Skeletal muscle satellite cell (primary cell): ENCODE results near the gene TPH1.

ENCODE experiments used
- H3K27me3 ChIP-seq: 2 replicates; pipeline ENCODE4 v1.7.0; 2013; ENCODE audit warnings: low read length; ENCODE audit not compliant: control insufficient read depth, insufficient read depth
- H3K36me3 ChIP-seq: 2 replicates; pipeline ENCODE4 v1.7.0; 2013; ENCODE audit warnings: mild to moderate bottlenecking, control low read depth, low read length; ENCODE audit not compliant: insufficient read depth
- H3K4me1 ChIP-seq: 2 replicates; pipeline ENCODE4 v1.7.0; 2013; ENCODE audit warnings: low read length; ENCODE audit not compliant: control insufficient read depth, insufficient read depth
- H3K4me2 ChIP-seq: 2 replicates; pipeline ENCODE4 v1.7.0; 2013; ENCODE audit warnings: mild to moderate bottlenecking, low read length
- H3K4me3 ChIP-seq: 2 replicates; pipeline ENCODE4 v1.7.0; 2013; ENCODE audit warnings: low read length
- H3K9ac ChIP-seq: 2 replicates; pipeline ENCODE4 v1.7.0; 2013; ENCODE audit warnings: mild to moderate bottlenecking, low read depth, low read length, moderate library complexity
- H3K9me3 ChIP-seq: replicated peaks from 2 replicates; pipeline ENCODE4 v1.7.0; 2013; ENCODE audit warnings: mild to moderate bottlenecking, control low read depth, low read length

TPH1 gene

DNA sequence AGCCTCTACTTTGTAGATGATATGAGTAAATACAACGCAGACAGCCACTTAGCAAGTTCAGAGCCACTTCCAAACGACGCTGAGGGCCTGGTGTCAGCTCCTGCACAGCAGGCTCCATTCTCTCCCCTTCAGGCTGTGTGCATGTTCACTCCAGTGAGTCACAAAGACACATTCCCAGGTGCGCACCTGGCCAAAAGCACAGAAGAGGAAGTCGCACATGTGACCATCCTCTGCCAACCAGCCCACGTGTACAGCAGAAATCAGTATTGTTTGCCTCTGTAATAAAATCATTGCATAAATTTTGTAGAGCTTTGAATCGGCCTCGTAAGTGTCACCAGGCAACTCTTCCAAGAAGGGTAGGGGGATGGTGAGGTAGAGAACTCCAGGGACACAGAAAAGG lies 19.5 kb upstream of the TPH1 start:
- Histone ChIP-seq H3K4me2 (no peak overlapping the region), H3K9me3 (no peaks in the 10 kb centered on the region), H3K36me3 (no peaks in the 10 kb centered on the region), H3K27me3 (no peaks in the 10 kb centered on the region), H3K9ac (no peak overlapping the region), H3K4me3 (no peak overlapping the region), H3K4me1 (no peaks in the 10 kb centered on the region)

- H3K9me3 ChIP-seq: no peaks in the 10 kb centered on the region
- no peak overlapping the region for H3K4me3 ChIP-seq
- no peaks in the 10 kb centered on the region for H3K4me1 ChIP-seq
- no peak overlapping the region for H3K9ac ChIP-seq
- H3K4me2 ChIP-seq: no peak overlapping the region
- H3K36me3 ChIP-seq: no peaks in the 10 kb centered on the region
- no peaks in the 10 kb centered on the region for H3K27me3 ChIP-seq
Measured at GRCh38 chr11:18064450-18065054, 18.5 kb upstream of the TPH1 start.

DNA sequence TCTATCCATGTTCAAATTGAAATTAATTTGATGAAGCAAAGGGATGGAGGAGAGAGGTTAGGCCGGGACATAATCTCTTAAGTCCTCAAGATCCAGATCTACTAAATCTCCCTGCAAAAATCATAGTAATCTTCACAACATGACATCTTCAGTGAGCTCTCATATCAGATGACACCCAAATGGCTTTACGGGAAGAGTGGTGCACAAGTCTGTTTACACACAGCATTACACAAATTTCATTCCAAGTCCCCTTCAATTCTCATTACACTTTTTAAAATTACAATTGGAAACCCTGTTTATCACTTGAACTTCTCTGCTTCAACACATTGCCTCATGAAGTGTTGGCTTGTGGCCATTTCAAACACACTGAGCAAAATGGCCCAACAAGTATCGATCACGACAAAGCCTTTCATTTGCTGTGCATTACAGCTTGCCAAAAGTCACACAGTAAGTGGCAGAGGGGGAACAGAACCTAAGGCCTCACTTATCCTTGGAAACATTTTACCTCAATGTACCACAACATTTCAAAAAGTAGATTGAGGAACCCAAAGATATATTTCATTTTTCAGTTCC lies 17.9 kb upstream of the TPH1 start:
- H3K27me3 ChIP-seq: no peaks in the 10 kb centered on the region
- H3K4me2 ChIP-seq: no peak overlapping the region
- H3K9me3 ChIP-seq: no peaks in the 10 kb centered on the region
- H3K4me1 ChIP-seq: no peaks in the 10 kb centered on the region
- no peak overlapping the region for H3K9ac ChIP-seq
- H3K4me3 ChIP-seq: no peak overlapping the region
- no peaks in the 10 kb centered on the region for H3K36me3 ChIP-seq

DNA sequence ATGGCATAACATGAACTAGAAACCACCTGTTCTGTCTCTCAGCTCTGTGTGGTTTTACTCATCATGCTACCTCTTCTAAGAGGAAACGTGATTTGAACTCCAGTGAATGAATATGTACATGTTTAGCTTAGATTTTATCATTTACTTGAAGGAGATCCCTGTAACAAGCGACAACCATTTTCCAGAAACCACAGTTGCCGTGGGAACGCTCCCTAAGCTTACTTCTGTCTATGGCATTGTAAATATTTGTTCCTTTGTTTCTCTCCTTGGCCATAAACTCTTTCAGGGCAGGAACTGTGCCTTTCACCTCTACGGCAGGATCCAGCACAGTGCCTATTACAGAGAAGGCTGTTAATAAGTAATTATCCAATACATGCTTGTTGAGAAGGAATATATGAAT lies 17.1 kb upstream of the TPH1 start:
- Histone ChIP-seq H3K27me3 (no peaks in the 10 kb centered on the region), H3K4me3 (no peak overlapping the region), H3K4me2 (no peak overlapping the region), H3K4me1 (no peaks in the 10 kb centered on the region), H3K9ac (no peak overlapping the region), H3K36me3 (no peaks in the 10 kb centered on the region), H3K9me3 (no peaks in the 10 kb centered on the region)

DNA sequence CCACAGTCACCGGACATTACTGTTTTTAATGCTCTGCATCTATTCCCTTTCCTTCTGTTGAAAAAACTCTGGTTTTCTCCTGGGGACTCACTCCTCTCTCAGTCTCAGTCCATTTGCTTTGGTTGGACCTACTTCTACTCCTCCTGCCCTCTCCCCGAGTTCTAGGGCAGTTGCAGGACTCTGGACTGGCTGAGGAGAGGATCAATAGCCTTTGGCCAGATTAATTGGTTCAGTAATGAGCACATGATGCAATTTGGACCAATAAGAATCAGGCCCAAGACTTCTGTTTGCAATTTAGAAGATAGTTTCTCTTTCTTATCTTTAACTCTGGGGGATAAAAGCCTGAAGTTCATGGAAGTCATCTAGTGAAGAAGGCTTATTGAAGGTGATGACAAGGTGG lies 15.3 kb upstream of the TPH1 start:
- no peaks in the 10 kb centered on the region for H3K9me3 ChIP-seq
- no peaks in the 10 kb centered on the region for H3K36me3 ChIP-seq
- no peaks in the 10 kb centered on the region for H3K27me3 ChIP-seq
- no peak overlapping the region for H3K4me2 ChIP-seq
- H3K4me3 ChIP-seq: no peak overlapping the region
- H3K4me1 ChIP-seq: no peaks in the 10 kb centered on the region
- no peak overlapping the region for H3K9ac ChIP-seq

GRCh38 chr11:18056561-18057181 lies 10.6 kb upstream of the TPH1 start:
- Histone ChIP-seq H3K9ac (no peak overlapping the region), H3K4me1 (no peaks in the 10 kb centered on the region), H3K36me3 (no peaks in the 10 kb centered on the region), H3K4me3 (no peak overlapping the region), H3K4me2 (no peak overlapping the region), H3K9me3 (no peaks in the 10 kb centered on the region), H3K27me3 (no peaks in the 10 kb centered on the region)

DNA sequence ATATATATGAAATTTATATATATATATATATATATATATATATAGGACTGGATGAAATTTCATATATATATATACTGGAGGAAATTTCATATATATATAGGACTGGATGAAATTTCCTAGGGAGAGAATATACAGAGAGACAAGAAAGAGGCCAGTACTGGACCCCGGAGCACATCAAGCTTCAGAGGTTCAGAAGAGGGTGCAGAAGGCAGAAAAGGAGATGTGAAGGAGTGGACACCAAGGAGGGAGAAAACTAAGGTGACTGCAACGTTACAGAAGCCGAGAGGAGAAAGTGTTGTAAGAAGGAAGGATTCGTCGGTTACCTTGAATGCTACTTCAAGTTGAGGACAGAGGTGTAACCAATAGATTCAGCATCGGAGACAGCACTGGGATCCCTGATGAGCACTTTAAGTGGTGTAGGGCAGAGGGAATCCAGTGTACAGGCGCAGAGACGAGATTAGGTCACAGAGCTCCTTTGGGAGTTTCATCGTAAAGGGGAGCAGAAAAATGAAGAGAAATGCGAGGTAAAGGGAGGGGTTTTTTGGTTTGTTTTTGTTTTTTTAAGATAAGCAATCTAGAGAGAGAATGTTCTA lies 8.5 kb upstream of the TPH1 start:
- Histone ChIP-seq H3K9ac (no peak overlapping the region), H3K27me3 (no peaks in the 10 kb centered on the region), H3K9me3 (no peaks in the 10 kb centered on the region), H3K4me1 (no peaks in the 10 kb centered on the region), H3K36me3 (no peaks in the 10 kb centered on the region), H3K4me2 (no peak overlapping the region), H3K4me3 (no peak overlapping the region)

- no peak overlapping the region for H3K4me2 ChIP-seq
- H3K27me3 ChIP-seq: peaks cover 19% of the 10 kb centered on the region
- no peaks in the 10 kb centered on the region for H3K36me3 ChIP-seq
- no peak overlapping the region for H3K9ac ChIP-seq
- H3K4me1 ChIP-seq: peaks cover 6% of the 10 kb centered on the region
- no peaks in the 10 kb centered on the region for H3K9me3 ChIP-seq
- no peak overlapping the region for H3K4me3 ChIP-seq
Measured at GRCh38 chr11:18050848-18051247, 4.8 kb upstream of the TPH1 start.

DNA sequence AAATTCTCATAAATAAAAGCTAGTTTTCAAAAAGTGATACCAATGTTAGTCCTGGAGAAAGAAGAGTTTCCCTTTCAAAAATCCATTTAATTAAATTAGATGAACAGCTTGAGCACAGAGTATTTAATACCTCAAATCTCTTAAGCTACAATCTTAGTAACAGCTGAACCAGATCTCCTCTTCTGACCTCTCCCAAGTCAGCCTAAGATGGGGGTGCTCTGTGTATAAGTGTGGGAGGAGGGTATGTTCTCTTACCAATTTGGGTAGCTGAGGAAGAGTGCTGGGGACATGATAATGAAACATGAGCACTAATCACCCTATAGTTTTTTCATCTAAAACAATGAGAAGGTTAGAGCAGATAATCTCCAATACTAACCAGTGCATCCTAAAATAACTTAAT lies 9.6 kb downstream of the TPH1 start:
- H3K36me3 ChIP-seq: no peaks in the 10 kb centered on the region
- no peaks in the 10 kb centered on the region for H3K9me3 ChIP-seq
- H3K4me1 ChIP-seq: no peaks in the 10 kb centered on the region
- no peak overlapping the region for H3K9ac ChIP-seq
- H3K27me3 ChIP-seq: peaks cover 2% of the 10 kb centered on the region
- no peak overlapping the region for H3K4me2 ChIP-seq
- no peak overlapping the region for H3K4me3 ChIP-seq

GRCh38 chr11:18027475-18027874 lies 18.6 kb downstream of the TPH1 start:
- no peaks in the 10 kb centered on the region for H3K9me3 ChIP-seq
- no peak overlapping the region for H3K9ac ChIP-seq
- no peaks in the 10 kb centered on the region for H3K4me1 ChIP-seq
- H3K4me3 ChIP-seq: no peak overlapping the region
- H3K36me3 ChIP-seq: no peaks in the 10 kb centered on the region
- no peaks in the 10 kb centered on the region for H3K27me3 ChIP-seq
- no peak overlapping the region for H3K4me2 ChIP-seq

- no peak overlapping the region for H3K9ac ChIP-seq
- H3K4me2 ChIP-seq: no peak overlapping the region
- no peaks in the 10 kb centered on the region for H3K27me3 ChIP-seq
- no peaks in the 10 kb centered on the region for H3K4me1 ChIP-seq
- H3K4me3 ChIP-seq: no peak overlapping the region
- no peaks in the 10 kb centered on the region for H3K36me3 ChIP-seq
- H3K9me3 ChIP-seq: no peaks in the 10 kb centered on the region
Measured at GRCh38 chr11:18022419-18022818, 23.6 kb downstream of the TPH1 start.

GRCh38 chr11:18019650-18020049 lies 26.4 kb downstream of the TPH1 start:
- H3K27me3 ChIP-seq: no peaks in the 10 kb centered on the region
- H3K36me3 ChIP-seq: no peaks in the 10 kb centered on the region
- no peak overlapping the region for H3K4me2 ChIP-seq
- no peak overlapping the region for H3K9ac ChIP-seq
- no peaks in the 10 kb centered on the region for H3K4me1 ChIP-seq
- H3K4me3 ChIP-seq: no peak overlapping the region
- H3K9me3 ChIP-seq: no peaks in the 10 kb centered on the region
